Measurements from ENCODE around the gene LRRC57.

Gene LRRC57

GRCh38 chr15:42549032-42549491, 469 bp upstream of the LRRC57 start:
- TF ChIP-seq CTCF (IDR thresholded peaks at IDR 0.05; ENCODE audit: borderline replicate concordance, insufficient read depth, low read depth, low read length) = no peak
- H3K4me3 ChIP-seq (ENCODE audit: low read depth, low read length) = peak overlapping the region; percentile 99

- H3K4me3 ChIP-seq (ENCODE audit: low read depth, low read length) = peak overlapping the region; percentile 99
- no peak for TF ChIP-seq CTCF (IDR thresholded peaks at IDR 0.05; ENCODE audit: borderline replicate concordance, insufficient read depth, low read depth, low read length)
Measured at GRCh38 chr15:42547918-42548248, 710 bp downstream of the LRRC57 start.

- no peak for TF ChIP-seq CTCF (IDR thresholded peaks at IDR 0.05; ENCODE audit: borderline replicate concordance, insufficient read depth, low read depth, low read length)
- H3K4me3 ChIP-seq (ENCODE audit: low read depth, low read length) = no peak overlapping the region
Measured at GRCh38 chr15:42544853-42545629, 3.6 kb downstream of the LRRC57 start.

- TF ChIP-seq CTCF (IDR thresholded peaks at IDR 0.05; ENCODE audit: borderline replicate concordance, insufficient read depth, low read depth, low read length) = no peak
- no peak overlapping the region for H3K4me3 ChIP-seq (ENCODE audit: low read depth, low read length)
Measured at GRCh38 chr15:42533246-42533645, 15.3 kb downstream of the LRRC57 start.

- TF ChIP-seq CTCF (IDR thresholded peaks at IDR 0.05; ENCODE audit: borderline replicate concordance, insufficient read depth, low read depth, low read length) = no peak
- no peak overlapping the region for H3K4me3 ChIP-seq (ENCODE audit: low read depth, low read length)
Measured at GRCh38 chr15:42528970-42529369, 19.6 kb downstream of the LRRC57 start.

- H3K4me3 ChIP-seq (ENCODE audit: low read depth, low read length) = no peak overlapping the region
- no peak for TF ChIP-seq CTCF (IDR thresholded peaks at IDR 0.05; ENCODE audit: borderline replicate concordance, insufficient read depth, low read depth, low read length)
Measured at GRCh38 chr15:42523331-42523730, 25.3 kb downstream of the LRRC57 start.

GRCh38 chr15:42511007-42511391, 37.6 kb downstream of the LRRC57 start:
- no peak overlapping the region for H3K4me3 ChIP-seq (ENCODE audit: low read depth, low read length)
- TF ChIP-seq CTCF (IDR thresholded peaks at IDR 0.05; ENCODE audit: borderline replicate concordance, insufficient read depth, low read depth, low read length) = no peak
